ENCODE results near the gene OR6C1. TPM values are rescaled to one million over a fixed set of nuclear protein-coding genes. Genes with fewer than 3 reads are reported as not detected.
"Not testable (repeated sequence)": the region's sequence is repeated elsewhere in the genome, so short reads cannot be mapped to it uniquely, and the experiment has no call there.

Gene OR6C1
- total RNA-seq, 1 experiment from 2014 or later, result not detected

DNA sequence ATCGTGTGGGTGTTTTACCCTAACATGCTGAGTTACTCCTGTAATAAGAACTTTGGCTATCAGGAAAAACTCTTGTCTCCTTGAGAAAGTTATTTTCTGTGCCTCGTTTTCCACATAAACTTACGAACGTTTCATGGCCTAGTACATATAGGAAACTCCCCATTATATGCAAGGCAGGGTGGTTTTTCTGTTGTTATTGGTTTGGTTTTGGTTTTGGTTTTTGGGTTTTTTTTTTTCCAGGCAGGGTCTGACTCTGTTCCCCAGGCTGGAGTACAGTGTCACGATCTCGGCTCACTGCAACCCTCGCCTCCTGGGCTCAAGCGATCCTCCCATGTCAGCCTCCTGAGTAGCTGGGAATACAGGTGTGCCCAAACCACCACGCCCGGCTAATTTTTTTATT lies 21.9 kb downstream of the OR6C1 start:
- TF ChIP-seq, protein P1, sequence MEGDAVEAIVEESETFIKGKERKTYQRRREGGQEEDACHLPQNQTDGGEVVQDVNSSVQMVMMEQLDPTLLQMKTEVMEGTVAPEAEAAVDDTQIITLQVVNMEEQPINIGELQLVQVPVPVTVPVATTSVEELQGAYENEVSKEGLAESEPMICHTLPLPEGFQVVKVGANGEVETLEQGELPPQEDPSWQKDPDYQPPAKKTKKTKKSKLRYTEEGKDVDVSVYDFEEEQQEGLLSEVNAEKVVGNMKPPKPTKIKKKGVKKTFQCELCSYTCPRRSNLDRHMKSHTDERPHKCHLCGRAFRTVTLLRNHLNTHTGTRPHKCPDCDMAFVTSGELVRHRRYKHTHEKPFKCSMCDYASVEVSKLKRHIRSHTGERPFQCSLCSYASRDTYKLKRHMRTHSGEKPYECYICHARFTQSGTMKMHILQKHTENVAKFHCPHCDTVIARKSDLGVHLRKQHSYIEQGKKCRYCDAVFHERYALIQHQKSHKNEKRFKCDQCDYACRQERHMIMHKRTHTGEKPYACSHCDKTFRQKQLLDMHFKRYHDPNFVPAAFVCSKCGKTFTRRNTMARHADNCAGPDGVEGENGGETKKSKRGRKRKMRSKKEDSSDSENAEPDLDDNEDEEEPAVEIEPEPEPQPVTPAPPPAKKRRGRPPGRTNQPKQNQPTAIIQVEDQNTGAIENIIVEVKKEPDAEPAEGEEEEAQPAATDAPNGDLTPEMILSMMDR (conservative IDR thresholded peaks at IDR 0.05; ENCODE audit: low read depth, low read length), result no peak
- TF ChIP-seq EZH2 (IDR thresholded peaks at IDR 0.05; ENCODE audit: borderline replicate concordance, low read depth, low read length, poor library complexity, severe bottlenecking), result no peak
- H3K4me3 ChIP-seq (ENCODE audit: low read depth, low read length, poor library complexity, severe bottlenecking), result no peak overlapping the region
- no peaks in the 10 kb centered on the region for H3K4me1 ChIP-seq (ENCODE audit: insufficient read depth, low read length, poor library complexity, severe bottlenecking)
- no peaks in the 10 kb centered on the region for H3K9me3 ChIP-seq (ENCODE audit: low read depth, low read length, poor library complexity, severe bottlenecking)
- H3K27me3 ChIP-seq (replicated peaks; ENCODE audit: insufficient read depth, low read depth, low read length, poor library complexity), result peaks cover 62% of the 10 kb centered on the region
- ChIA-PET CTCF (no interaction called here), POLR2A (ENCODE audit: low non-redundant PET) (no interaction called here)
- no peak for DNase-seq (ENCODE audit: low spot score)
- no peak overlapping the region for H3K27ac ChIP-seq (ENCODE audit: low read depth, low read length, poor library complexity, severe bottlenecking)
- BruUV-seq (replicated peaks), result no TSS peak
- H3K36me3 ChIP-seq (ENCODE audit: insufficient read depth, low read length, poor library complexity, severe bottlenecking), result no peaks in the 10 kb centered on the region
- intact Hi-C loops (cut with micrococcal nuclease; ENCODE audit: unreplicated experiment), result no loop called here

DNA sequence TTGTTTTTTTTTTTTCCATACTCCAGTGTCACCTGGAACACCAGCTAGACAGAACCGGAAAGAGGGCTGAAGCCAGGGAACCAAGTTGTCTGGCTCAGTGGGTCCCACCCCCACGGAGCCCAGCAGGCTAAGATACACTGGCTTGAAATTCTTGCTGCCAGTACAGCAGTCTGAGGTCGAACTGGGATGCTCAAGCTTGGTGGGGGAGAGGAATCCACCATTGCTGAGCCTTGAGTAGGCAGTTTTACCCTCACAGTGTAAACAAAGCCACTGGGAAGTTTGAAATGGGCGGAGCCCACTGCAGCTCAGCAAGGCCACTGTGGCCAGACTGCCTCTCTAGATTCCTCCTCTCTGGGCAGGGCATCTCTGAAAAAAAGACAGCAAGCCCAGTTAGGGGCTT lies 41.2 kb downstream of the OR6C1 start:
- BruUV-seq (replicated peaks); DNase-seq (ENCODE audit: low spot score); POLR2A ChIA-PET (ENCODE audit: low non-redundant PET): not testable (repeated sequence)

DNA sequence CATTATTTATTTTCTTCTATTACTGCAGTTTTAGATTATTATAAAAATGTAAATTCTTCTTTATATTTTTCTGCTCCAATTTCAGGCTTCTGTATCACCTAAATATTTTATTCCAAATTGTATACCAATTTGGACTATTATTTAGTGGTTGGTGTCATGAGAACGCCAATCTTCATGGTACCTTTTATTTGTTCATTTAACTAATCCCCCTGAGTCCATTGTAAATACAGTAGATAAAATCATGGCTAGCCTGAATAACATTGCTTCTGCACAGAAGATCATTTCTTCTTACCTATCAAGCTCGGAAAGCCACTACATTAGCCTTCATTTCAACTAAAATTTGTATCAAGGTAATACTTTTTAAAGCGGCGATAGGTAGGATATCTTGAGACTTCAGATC lies 48.5 kb downstream of the OR6C1 start, which contains the start of gene OR6C75:
Gene OR6C75, plus strand, starts transcription at position 301 of the 400 bp plus-strand sequence. CDS start 2,136 bp downstream, outside the sequence.
- peaks cover 21% of the 10 kb centered on the region for H3K27me3 ChIP-seq (replicated peaks; ENCODE audit: insufficient read depth, low read depth, low read length, poor library complexity)
- POLR2A ChIA-PET (ENCODE audit: low non-redundant PET), result no interaction called here
- CTCF ChIA-PET, result no interaction called here
- intact Hi-C loops (cut with micrococcal nuclease; ENCODE audit: unreplicated experiment), result no loop called here
- H3K9me3 ChIP-seq (ENCODE audit: low read depth, low read length, poor library complexity, severe bottlenecking), result no peaks in the 10 kb centered on the region
- no peak within 1 kb of the TSS for H3K27ac ChIP-seq (ENCODE audit: low read depth, low read length, poor library complexity, severe bottlenecking)
- no peak for TF ChIP-seq EZH2 (IDR thresholded peaks at IDR 0.05; ENCODE audit: borderline replicate concordance, low read depth, low read length, poor library complexity, severe bottlenecking)
- TF ChIP-seq, protein P1 (conservative IDR thresholded peaks at IDR 0.05; ENCODE audit: low read depth, low read length), result no peak
- H3K36me3 ChIP-seq (ENCODE audit: insufficient read depth, low read length, poor library complexity, severe bottlenecking), result no peaks in the 10 kb centered on the region
- BruUV-seq (replicated peaks), result no TSS peak
- H3K4me1 ChIP-seq (ENCODE audit: insufficient read depth, low read length, poor library complexity, severe bottlenecking), result no peaks in the 10 kb centered on the region
- no peak within 1 kb of the TSS for H3K4me3 ChIP-seq (ENCODE audit: low read depth, low read length, poor library complexity, severe bottlenecking)
- DNase-seq (ENCODE audit: low spot score), result no peak

More for the DNA sequence above, 41.2 kb downstream of the OR6C1 start:
- H3K27ac ChIP-seq (ENCODE audit: low read depth, low read length, poor library complexity, severe bottlenecking); H3K36me3 ChIP-seq (ENCODE audit: insufficient read depth, low read length, poor library complexity, severe bottlenecking); H3K27me3 ChIP-seq (replicated peaks; ENCODE audit: insufficient read depth, low read depth, low read length, poor library complexity); intact Hi-C loops (cut with micrococcal nuclease; ENCODE audit: unreplicated experiment); H3K4me3 ChIP-seq (ENCODE audit: low read depth, low read length, poor library complexity, severe bottlenecking); H3K4me1 ChIP-seq (ENCODE audit: insufficient read depth, low read length, poor library complexity, severe bottlenecking); H3K9me3 ChIP-seq (ENCODE audit: low read depth, low read length, poor library complexity, severe bottlenecking); CTCF ChIA-PET: not testable (repeated sequence)

GRCh38 chr12:55365086-55365485 lies 50.9 kb downstream of the OR6C1 start:
- TF ChIP-seq, protein P1 (conservative IDR thresholded peaks at IDR 0.05; ENCODE audit: low read depth, low read length), result no peak
- no peak for TF ChIP-seq EZH2 (IDR thresholded peaks at IDR 0.05; ENCODE audit: borderline replicate concordance, low read depth, low read length, poor library complexity, severe bottlenecking)
- BruUV-seq (replicated peaks), result no TSS peak
- no peaks in the 10 kb centered on the region for H3K36me3 ChIP-seq (ENCODE audit: insufficient read depth, low read length, poor library complexity, severe bottlenecking)
- peaks cover 25% of the 10 kb centered on the region for H3K27me3 ChIP-seq (replicated peaks; ENCODE audit: insufficient read depth, low read depth, low read length, poor library complexity)
- no peak for DNase-seq (ENCODE audit: low spot score)
- no peak overlapping the region for H3K4me3 ChIP-seq (ENCODE audit: low read depth, low read length, poor library complexity, severe bottlenecking)
- H3K9me3 ChIP-seq (ENCODE audit: low read depth, low read length, poor library complexity, severe bottlenecking), result no peaks in the 10 kb centered on the region
- H3K4me1 ChIP-seq (ENCODE audit: insufficient read depth, low read length, poor library complexity, severe bottlenecking), result no peaks in the 10 kb centered on the region
- CTCF ChIA-PET, result no interaction called here
- POLR2A ChIA-PET (ENCODE audit: low non-redundant PET), result no interaction called here
- intact Hi-C loops (cut with micrococcal nuclease; ENCODE audit: unreplicated experiment), result no loop called here
- H3K27ac ChIP-seq (ENCODE audit: low read depth, low read length, poor library complexity, severe bottlenecking), result no peak overlapping the region
